WTC11 (cell line): ENCODE measurements around the gene DISC1. TPM values are rescaled to one million over a fixed set of nuclear protein-coding genes. Genes with fewer than 3 reads are reported as not detected.

Experiments used
- ATAC-seq: fragments of 200-7000 bp; cut with Tn5 transposase; 2 replicates; pipeline ENCODE4 v1.10.0; 2021; ENCODE audit warnings: mild to moderate bottlenecking, moderate library complexity
- CTCF ChIA-PET: fragments of 300-600 bp; sonication (Branson Sonifier 250); formaldehyde crosslinking; loops from one replicate; lab custom pipeline; 2021; ENCODE audit warnings: antibody characterized with exemption; lab: Charles Lee
- POLR2A ChIA-PET: fragments of 350-600 bp; sonication (Branson Sonifier 250); formaldehyde crosslinking; loops from one replicate; lab custom pipeline; 2021; ENCODE audit warnings: antibody characterized with exemption; lab: Charles Lee
- DNase-seq: peaks from one replicate; pipeline ENCODE4 v3.0.0; 2021; ENCODE audit warnings: low spot score
- H3K27ac Mint-ChIP-seq: 2 replicates; pipeline ENCODE4 v1.8.0; 2021; ENCODE audit warnings: mixed read lengths
- H3K27me3 Mint-ChIP-seq: 2 replicates; pipeline ENCODE4 v1.8.0; 2021; ENCODE audit warnings: low read depth, mild to moderate bottlenecking, moderate library complexity, mixed read lengths
- H3K36me3 Mint-ChIP-seq: 2 replicates; pipeline ENCODE4 v1.8.0; 2021; ENCODE audit warnings: mixed read lengths
- H3K4me1 Mint-ChIP-seq: 2 replicates; pipeline ENCODE4 v1.8.0; 2022; ENCODE audit warnings: mixed read lengths
- H3K4me3 Mint-ChIP-seq: 2 replicates; pipeline ENCODE4 v1.8.0; 2021; ENCODE audit warnings: mild to moderate bottlenecking, moderate library complexity, mixed read lengths
- H3K9me3 Mint-ChIP-seq: 2 replicates; pipeline ENCODE4 v1.8.0; 2021; ENCODE audit warnings: mixed read lengths
- ATF2 ChIP-seq: sonication (generic); formaldehyde crosslinking; IDR thresholded peaks from 2 replicates; pipeline ENCODE4 v1.8.1; 2022; ENCODE audit warnings: low read depth, missing genetic modification reagents, borderline replicate concordance
- ELF4 ChIP-seq: sonication (generic); formaldehyde crosslinking; IDR thresholded peaks from 2 replicates; pipeline ENCODE4 v1.8.1; 2022; ENCODE audit warnings: low read depth, mild to moderate bottlenecking, moderate library complexity, missing genetic modification reagents
- FOXP1 ChIP-seq: sonication (generic); formaldehyde crosslinking; IDR thresholded peaks from 2 replicates; pipeline ENCODE4 v1.8.0; 2022; ENCODE audit warnings: missing genetic modification reagents, mild to moderate bottlenecking, moderate library complexity, borderline replicate concordance
- FOXP4 ChIP-seq: sonication (generic); formaldehyde crosslinking; IDR thresholded peaks from 2 replicates; pipeline ENCODE4 v1.8.0; 2022; ENCODE audit warnings: mild to moderate bottlenecking, missing genetic modification reagents
- GABPB1 ChIP-seq: sonication (generic); formaldehyde crosslinking; IDR thresholded peaks from 2 replicates; pipeline ENCODE4 v1.8.1; 2023; ENCODE audit warnings: mild to moderate bottlenecking, missing genetic modification reagents
- IRF1 ChIP-seq: sonication (generic); formaldehyde crosslinking; IDR thresholded peaks from 2 replicates; pipeline ENCODE4 v1.8.0; 2023; ENCODE audit warnings: missing genetic modification reagents
- IRF2 ChIP-seq: sonication (generic); formaldehyde crosslinking; IDR thresholded peaks from 2 replicates; pipeline ENCODE4 v1.8.0; 2022; ENCODE audit warnings: low read depth, missing genetic modification reagents, borderline replicate concordance
- JAZF1 ChIP-seq: fragments of 250-450 bp; sonication (Bioruptor Pico); IDR thresholded peaks from 2 replicates; pipeline ENCODE4 v1.9.0; 2021; ENCODE audit warnings: moderate library complexity, mild to moderate bottlenecking, inconsistent platforms
- MYBL2 ChIP-seq: sonication (generic); formaldehyde crosslinking; IDR thresholded peaks from 2 replicates; pipeline ENCODE4 v1.8.1; 2023; ENCODE audit warnings: mild to moderate bottlenecking, moderate library complexity, missing genetic modification reagents
- RORB ChIP-seq: fragments of 250-450 bp; sonication (Bioruptor Pico); IDR thresholded peaks from 2 replicates; pipeline ENCODE4 v1.9.0; 2021; ENCODE audit warnings: mild to moderate bottlenecking
- SMAD4 ChIP-seq: sonication (generic); formaldehyde crosslinking; IDR thresholded peaks from 2 replicates; pipeline ENCODE4 v1.8.0; 2022; ENCODE audit warnings: mild to moderate bottlenecking, missing genetic modification reagents
- STAT6 ChIP-seq: sonication (generic); formaldehyde crosslinking; conservative IDR thresholded peaks from 2 replicates; pipeline ENCODE4 v1.8.1; 2023; ENCODE audit warnings: mild to moderate bottlenecking, low read depth, missing genetic modification reagents, moderate library complexity
- ZBTB43 ChIP-seq: sonication (generic); formaldehyde crosslinking; IDR thresholded peaks from 2 replicates; pipeline ENCODE4 v1.8.1; 2023; ENCODE audit warnings: mild to moderate bottlenecking, missing genetic modification reagents
- ZNF232 ChIP-seq: sonication (generic); formaldehyde crosslinking; IDR thresholded peaks from 2 replicates; pipeline ENCODE4 v1.8.0; 2022; ENCODE audit warnings: mild to moderate bottlenecking, missing genetic modification reagents
- ZNF512 ChIP-seq: sonication (generic); formaldehyde crosslinking; IDR thresholded peaks from 2 replicates; pipeline ENCODE4 v1.8.1; 2022; ENCODE audit warnings: missing genetic modification reagents, borderline replicate concordance
- total RNA-seq: library from RNA; stranded (reverse); gene quantifications from 3 replicates; pipeline ENCODE4 v1.2.3, GENCODE V29; 2021
- TF ChIP-seq, protein P1 (sequence below): sonication (generic); formaldehyde crosslinking; IDR thresholded peaks from 2 replicates; pipeline ENCODE4 v1.8.0; 2023; ENCODE audit warnings: mild to moderate bottlenecking, missing genetic modification reagents

The DISC1 gene
- total RNA-seq, 1 experiment from 2014 or later, result 5.5 TPM

DNA sequence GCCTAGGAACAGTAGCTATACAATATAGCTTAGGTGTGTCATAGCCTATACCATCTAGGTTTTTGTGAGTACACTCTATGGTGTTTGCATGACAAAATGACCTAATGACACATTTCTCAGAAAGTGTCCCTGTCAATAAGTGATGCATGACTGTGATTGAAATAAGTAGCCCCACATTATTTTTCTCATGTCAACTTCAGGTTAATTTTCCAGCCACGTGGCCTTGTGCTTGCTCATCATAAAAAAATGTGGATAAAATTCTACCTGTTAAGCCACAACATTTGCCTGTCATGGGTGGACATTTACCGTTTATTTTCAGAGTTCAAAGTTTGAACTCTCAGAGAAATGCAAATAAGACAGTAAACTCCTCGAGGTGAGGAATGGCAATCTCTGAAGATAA is 5.5 kb downstream of the DISC1 start (continued):
- TF ChIP-seq ZNF512 (CRISPR knock-in tag) (no peak), JAZF1 (CRISPR knock-in tag) (no peak), ELF4 (no peak)

DNA sequence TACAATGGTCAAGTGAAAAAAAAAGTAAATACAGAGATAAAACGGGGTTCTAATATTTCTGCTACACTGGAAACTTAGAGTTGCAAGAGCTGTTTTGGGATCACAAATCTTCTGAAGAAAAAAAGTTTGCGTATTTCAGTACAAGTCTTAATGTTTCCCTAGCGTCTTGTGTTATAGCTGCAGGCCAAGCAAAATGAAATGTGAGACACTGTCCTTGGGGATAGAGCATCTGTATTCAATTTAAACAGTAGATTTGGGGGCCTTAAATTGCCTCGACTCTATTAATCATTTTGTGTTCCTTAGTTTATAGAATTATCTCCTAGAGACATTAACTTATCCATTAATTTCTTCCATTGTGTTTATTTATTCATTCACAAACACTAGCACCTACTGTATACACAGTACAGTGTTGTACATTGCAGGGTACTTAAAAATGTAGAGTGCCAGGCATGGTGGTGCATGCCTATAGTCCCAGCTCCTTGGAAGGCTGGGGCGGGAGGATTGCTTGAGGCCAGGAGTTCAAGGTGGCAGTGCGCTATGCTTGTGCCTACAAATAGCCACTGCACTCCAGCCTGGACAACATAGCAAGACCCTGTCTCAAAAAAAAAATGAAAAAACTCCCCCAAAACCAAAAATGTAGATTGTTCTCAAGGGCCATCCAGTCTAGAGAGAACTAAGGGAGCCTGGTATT is 7.9 kb downstream of the DISC1 start:
- Mint-ChIP-seq H3K27ac (no peak overlapping the region), H3K4me3 (no peak overlapping the region), H3K27me3 (no peaks in the 10 kb centered on the region), H3K9me3 (peaks cover 4% of the 10 kb centered on the region), H3K36me3 (no peaks in the 10 kb centered on the region), H3K4me1 (no peaks in the 10 kb centered on the region)
- ChIA-PET CTCF (no interaction called here), POLR2A (no interaction called here)
- DNase-seq (no peak), ATAC-seq (no peak)
- TF ChIP-seq FOXP4 (CRISPR knock-in tag), result no peak
- no peak for TF ChIP-seq IRF2 (CRISPR knock-in tag)
- no peak for TF ChIP-seq IRF1 (CRISPR knock-in tag)
- TF ChIP-seq, protein P1, sequence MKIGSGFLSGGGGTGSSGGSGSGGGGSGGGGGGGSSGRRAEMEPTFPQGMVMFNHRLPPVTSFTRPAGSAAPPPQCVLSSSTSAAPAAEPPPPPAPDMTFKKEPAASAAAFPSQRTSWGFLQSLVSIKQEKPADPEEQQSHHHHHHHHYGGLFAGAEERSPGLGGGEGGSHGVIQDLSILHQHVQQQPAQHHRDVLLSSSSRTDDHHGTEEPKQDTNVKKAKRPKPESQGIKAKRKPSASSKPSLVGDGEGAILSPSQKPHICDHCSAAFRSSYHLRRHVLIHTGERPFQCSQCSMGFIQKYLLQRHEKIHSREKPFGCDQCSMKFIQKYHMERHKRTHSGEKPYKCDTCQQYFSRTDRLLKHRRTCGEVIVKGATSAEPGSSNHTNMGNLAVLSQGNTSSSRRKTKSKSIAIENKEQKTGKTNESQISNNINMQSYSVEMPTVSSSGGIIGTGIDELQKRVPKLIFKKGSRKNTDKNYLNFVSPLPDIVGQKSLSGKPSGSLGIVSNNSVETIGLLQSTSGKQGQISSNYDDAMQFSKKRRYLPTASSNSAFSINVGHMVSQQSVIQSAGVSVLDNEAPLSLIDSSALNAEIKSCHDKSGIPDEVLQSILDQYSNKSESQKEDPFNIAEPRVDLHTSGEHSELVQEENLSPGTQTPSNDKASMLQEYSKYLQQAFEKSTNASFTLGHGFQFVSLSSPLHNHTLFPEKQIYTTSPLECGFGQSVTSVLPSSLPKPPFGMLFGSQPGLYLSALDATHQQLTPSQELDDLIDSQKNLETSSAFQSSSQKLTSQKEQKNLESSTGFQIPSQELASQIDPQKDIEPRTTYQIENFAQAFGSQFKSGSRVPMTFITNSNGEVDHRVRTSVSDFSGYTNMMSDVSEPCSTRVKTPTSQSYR (CRISPR knock-in tag), result no peak
- TF ChIP-seq FOXP1 (CRISPR knock-in tag), result no peak
- no peak for TF ChIP-seq ZBTB43
- TF ChIP-seq SMAD4 (CRISPR knock-in tag), result no peak
- no peak for TF ChIP-seq ZNF232 (CRISPR knock-in tag)
- TF ChIP-seq MYBL2 (CRISPR knock-in tag), result no peak
- TF ChIP-seq RORB (CRISPR knock-in tag), result no peak
- TF ChIP-seq STAT6, result no peak
- TF ChIP-seq ATF2 (CRISPR knock-in tag), result no peak
- no peak for TF ChIP-seq GABPB1 (CRISPR knock-in tag)
